Measurements from ENCODE around the gene PRDM10.
A peak's percentile ranks its signal among the peaks of the same experiment; 100 is the strongest.

Gene PRDM10, protein sequence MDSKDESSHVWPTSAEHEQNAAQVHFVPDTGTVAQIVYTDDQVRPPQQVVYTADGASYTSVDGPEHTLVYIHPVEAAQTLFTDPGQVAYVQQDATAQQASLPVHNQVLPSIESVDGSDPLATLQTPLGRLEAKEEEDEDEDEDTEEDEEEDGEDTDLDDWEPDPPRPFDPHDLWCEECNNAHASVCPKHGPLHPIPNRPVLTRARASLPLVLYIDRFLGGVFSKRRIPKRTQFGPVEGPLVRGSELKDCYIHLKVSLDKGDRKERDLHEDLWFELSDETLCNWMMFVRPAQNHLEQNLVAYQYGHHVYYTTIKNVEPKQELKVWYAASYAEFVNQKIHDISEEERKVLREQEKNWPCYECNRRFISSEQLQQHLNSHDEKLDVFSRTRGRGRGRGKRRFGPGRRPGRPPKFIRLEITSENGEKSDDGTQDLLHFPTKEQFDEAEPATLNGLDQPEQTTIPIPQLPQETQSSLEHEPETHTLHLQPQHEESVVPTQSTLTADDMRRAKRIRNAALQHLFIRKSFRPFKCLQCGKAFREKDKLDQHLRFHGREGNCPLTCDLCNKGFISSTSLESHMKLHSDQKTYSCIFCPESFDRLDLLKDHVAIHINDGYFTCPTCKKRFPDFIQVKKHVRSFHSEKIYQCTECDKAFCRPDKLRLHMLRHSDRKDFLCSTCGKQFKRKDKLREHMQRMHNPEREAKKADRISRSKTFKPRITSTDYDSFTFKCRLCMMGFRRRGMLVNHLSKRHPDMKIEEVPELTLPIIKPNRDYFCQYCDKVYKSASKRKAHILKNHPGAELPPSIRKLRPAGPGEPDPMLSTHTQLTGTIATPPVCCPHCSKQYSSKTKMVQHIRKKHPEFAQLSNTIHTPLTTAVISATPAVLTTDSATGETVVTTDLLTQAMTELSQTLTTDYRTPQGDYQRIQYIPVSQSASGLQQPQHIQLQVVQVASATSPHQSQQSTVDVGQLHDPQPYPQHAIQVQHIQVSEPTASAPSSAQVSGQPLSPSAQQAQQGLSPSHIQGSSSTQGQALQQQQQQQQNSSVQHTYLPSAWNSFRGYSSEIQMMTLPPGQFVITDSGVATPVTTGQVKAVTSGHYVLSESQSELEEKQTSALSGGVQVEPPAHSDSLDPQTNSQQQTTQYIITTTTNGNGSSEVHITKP

GRCh38 chr11:130002352-130002845 is at the start of gene PRDM10:
TSS of gene PRDM10 (minus strand) at chr11:130002835. CDS start at chr11:129960964, 41,871 bp downstream.
- in situ Hi-C loops (cut with MboI; ENCODE audit: low pct_unique_long_range_greater_than_20kb, low sequenced_read_pairs), result no loop called here

DNA sequence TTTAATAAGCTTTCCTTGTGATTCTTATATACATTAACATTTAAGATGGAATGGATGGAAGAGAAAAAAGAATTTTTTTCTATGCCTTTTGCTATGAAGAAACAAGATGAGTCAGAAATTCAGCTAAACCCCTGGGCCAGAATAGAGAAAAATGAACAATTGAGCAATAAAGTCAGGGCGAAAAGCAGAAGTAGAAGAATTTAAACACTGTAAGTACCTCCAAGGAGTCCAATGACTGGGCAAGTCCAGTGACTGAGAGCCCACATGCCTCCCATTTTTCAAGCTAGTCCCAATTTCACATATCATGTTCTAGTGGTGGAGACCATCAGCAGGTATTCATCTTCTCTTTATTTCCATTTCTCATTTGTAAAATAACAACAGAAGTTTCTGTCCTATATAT is 48.4 kb upstream of the PRDM10 start:
- peak; percentile 73 for DNase-seq
- in situ Hi-C loops (cut with MboI; ENCODE audit: low pct_unique_long_range_greater_than_20kb, low sequenced_read_pairs), result no loop called here

More at GRCh38 chr11:130002352-130002845, at the start of gene PRDM10:
- DNase-seq, result peak; percentile 89

GRCh38 chr11:130050257-130050656 is 47.6 kb upstream of the PRDM10 start:
- in situ Hi-C loops (cut with MboI; ENCODE audit: low pct_unique_long_range_greater_than_20kb, low sequenced_read_pairs), result no loop called here
- no peak for DNase-seq

- in situ Hi-C loops (cut with MboI; ENCODE audit: low pct_unique_long_range_greater_than_20kb, low sequenced_read_pairs), result no loop called here
- DNase-seq, result no peak
Measured at GRCh38 chr11:130049328-130049771, 46.7 kb upstream of the PRDM10 start.

- in situ Hi-C loops (cut with MboI; ENCODE audit: low pct_unique_long_range_greater_than_20kb, low sequenced_read_pairs), result no loop called here
Measured at GRCh38 chr11:130047141-130047540, 44.5 kb upstream of the PRDM10 start.

DNA sequence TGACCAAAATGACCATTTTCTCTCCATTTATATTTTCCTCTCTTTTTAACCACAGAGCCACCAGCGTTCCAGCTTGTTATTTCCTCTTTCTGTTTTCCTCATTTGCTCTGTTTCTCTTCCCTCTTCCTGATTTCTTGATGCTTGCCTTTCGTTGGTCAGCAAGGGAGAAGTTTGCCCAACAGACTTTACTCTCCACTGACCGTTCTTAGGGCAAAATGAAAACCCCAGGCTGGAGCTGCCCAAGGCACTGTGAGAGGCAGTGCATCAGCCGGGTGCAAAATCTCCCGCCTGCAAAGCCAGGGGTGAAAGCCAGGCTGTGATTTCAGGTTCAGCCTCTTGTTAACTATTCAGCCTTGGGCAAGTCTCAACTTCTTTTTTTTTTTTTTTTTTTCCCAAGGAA is 40.9 kb upstream of the PRDM10 start:
- peak; percentile 21 for DNase-seq
- in situ Hi-C loops (cut with MboI; ENCODE audit: low pct_unique_long_range_greater_than_20kb, low sequenced_read_pairs), result no loop called here

More at GRCh38 chr11:130047141-130047540, 44.5 kb upstream of the PRDM10 start:
- no peak for DNase-seq

- in situ Hi-C loops (cut with MboI; ENCODE audit: low pct_unique_long_range_greater_than_20kb, low sequenced_read_pairs), result no loop called here
- no peak for DNase-seq
Measured at GRCh38 chr11:130042093-130042591, 39.5 kb upstream of the PRDM10 start.

DNA sequence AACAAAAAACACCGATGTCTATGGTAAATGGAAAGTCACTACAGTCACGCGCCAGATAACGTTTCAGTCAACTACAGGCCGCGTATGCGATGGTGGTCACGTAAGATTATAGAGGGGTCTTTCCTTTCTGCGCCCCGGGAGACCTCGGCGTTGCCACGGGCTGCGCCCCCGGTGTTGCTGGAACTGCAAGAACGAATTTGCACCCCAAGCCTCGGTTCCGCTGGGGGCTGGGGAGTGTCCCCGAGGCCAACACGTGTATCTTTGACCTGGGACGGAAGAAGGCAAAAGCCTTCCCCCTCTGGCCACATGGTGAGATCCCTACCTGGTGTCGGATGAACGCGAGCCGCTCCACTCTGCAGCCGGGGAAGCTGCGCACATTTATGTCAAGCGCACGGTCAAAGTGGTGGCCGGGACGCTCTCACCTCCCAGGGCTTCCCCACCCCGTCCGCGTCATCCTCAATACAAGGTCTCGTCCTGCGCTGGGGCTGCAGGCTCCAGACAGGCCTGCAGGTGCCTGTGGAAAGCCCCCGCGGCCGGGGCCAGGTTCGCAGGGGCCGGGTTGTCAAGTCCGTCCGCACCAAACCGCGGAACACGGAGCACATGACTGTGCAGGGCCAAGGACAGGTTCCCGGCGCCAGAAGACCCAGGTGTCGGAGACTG is 37.8 kb upstream of the PRDM10 start:
- in situ Hi-C loops (cut with MboI; ENCODE audit: low pct_unique_long_range_greater_than_20kb, low sequenced_read_pairs), result no loop called here
- DNase-seq, result no peak

GRCh38 chr11:130037881-130038585 is 35.4 kb upstream of the PRDM10 start:
- in situ Hi-C loops (cut with MboI; ENCODE audit: low pct_unique_long_range_greater_than_20kb, low sequenced_read_pairs), result no loop called here
- no peak for DNase-seq

- in situ Hi-C loops (cut with MboI; ENCODE audit: low pct_unique_long_range_greater_than_20kb, low sequenced_read_pairs), result no loop called here
- no peak for DNase-seq
Measured at GRCh38 chr11:130037058-130037457, 34.4 kb upstream of the PRDM10 start.

- DNase-seq, result no peak
- in situ Hi-C loops (cut with MboI; ENCODE audit: low pct_unique_long_range_greater_than_20kb, low sequenced_read_pairs), result no loop called here
Measured at GRCh38 chr11:130034236-130034635, 31.6 kb upstream of the PRDM10 start.

DNA sequence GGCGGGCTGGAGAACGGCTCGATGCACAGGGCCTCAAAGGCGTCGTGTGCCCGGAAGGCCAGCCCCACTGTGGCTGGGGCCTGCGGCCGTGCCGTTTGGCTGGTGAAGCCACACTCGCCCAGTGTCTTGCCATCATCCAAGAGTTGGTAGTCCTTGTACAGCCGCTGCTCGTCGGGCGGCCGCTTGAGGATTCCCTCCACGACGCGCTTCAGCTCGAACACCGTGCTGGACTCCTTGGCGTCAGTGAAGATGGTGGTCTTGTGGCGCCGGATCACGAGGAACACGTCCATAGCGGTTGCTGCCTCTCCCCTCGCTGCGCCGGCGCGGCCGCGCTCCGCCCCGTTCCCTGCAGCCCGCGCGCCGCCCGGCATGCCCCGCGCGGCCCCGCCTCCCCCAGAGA is 30.3 kb upstream of the PRDM10 start:
- DNase-seq, result no peak
- in situ Hi-C loops (cut with MboI; ENCODE audit: low pct_unique_long_range_greater_than_20kb, low sequenced_read_pairs), result no loop called here

- in situ Hi-C loops (cut with MboI; ENCODE audit: low pct_unique_long_range_greater_than_20kb, low sequenced_read_pairs), result no loop called here
- DNase-seq, result no peak
Measured at GRCh38 chr11:130031945-130032344, 29.3 kb upstream of the PRDM10 start.

DNA sequence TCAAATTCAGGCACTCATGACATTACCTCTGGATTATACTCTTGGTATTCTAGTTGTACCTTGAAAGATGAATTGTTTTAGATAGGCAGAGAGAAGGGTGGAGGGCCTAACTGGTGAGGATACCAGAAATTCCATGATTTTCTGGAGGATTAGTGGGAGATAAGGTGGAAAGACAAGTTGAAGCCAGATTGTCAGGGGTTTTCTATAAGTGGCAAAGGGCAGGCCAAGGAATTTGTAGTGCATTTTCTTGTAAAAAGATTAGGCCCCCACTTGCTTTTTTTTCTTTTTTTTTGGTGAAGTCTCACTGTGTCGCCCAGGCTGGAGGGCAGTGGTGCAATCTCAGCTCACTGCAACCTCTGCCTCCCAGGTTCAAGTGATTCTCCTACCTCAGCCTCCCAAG is 28.4 kb upstream of the PRDM10 start:
- no peak for DNase-seq
- in situ Hi-C loops (cut with MboI; ENCODE audit: low pct_unique_long_range_greater_than_20kb, low sequenced_read_pairs), result no loop called here

- DNase-seq, result no peak
- in situ Hi-C loops (cut with MboI; ENCODE audit: low pct_unique_long_range_greater_than_20kb, low sequenced_read_pairs), result no loop called here
Measured at GRCh38 chr11:130029137-130029536, 26.5 kb upstream of the PRDM10 start.

GRCh38 chr11:130025371-130025770 is 22.7 kb upstream of the PRDM10 start:
- no peak for DNase-seq
- in situ Hi-C loops (cut with MboI; ENCODE audit: low pct_unique_long_range_greater_than_20kb, low sequenced_read_pairs), result no loop called here

GRCh38 chr11:130024361-130024760 is 21.7 kb upstream of the PRDM10 start:
- in situ Hi-C loops (cut with MboI; ENCODE audit: low pct_unique_long_range_greater_than_20kb, low sequenced_read_pairs), result no loop called here
- DNase-seq, result no peak

DNA sequence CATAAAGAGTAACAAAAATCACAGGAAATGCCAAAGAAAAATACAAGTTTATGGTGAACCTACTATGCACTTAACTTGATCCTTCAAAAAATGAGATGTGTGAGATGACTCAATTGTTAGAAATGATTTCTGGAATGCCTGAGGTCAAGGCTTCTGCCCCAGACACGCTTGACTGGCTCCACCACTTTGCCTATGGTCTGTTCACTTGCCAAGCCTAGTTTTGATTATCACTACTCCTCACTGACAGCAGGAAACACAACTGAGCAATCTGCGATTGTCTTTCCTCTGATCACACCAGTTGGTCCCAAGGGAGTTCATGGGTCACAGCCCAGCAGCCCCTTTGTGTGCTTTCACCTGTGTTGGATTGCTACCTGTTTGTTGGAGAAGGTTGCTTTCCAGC is 20.6 kb upstream of the PRDM10 start:
- DNase-seq, result peak; percentile 19
- in situ Hi-C loops (cut with MboI; ENCODE audit: low pct_unique_long_range_greater_than_20kb, low sequenced_read_pairs), result no loop called here
